Thyroid gland (tissue), 4 donors: ENCODE measurements around the gene LPCAT1.

ENCODE experiments used
- POLR2A ChIP-seq, 2 donors: fragments of 450-650 bp; IDR thresholded peaks; one replicate each; pipeline ENCODE4 v1.6.1; 2017; ENCODE audit warnings: antibody characterized with exemption in 2 of 2, mild to moderate bottlenecking in 2 of 2, moderate library complexity in 1 of 2
- TF ChIP-seq, protein P1 (sequence below), 6 experiments: fragments of 200-600 bp in 3 of 6; fragments of 450-650 bp in 3 of 6; sonication (generic) in 3 of 6; IDR thresholded peaks; one replicate each; pipeline ENCODE4 v1.5.1; 2016 to 2019; ENCODE audit warnings: antibody characterized with exemption in 6 of 6, mild to moderate bottlenecking in 2 of 6, inconsistent platforms in 1 of 6, moderate library complexity in 1 of 6

DNA sequence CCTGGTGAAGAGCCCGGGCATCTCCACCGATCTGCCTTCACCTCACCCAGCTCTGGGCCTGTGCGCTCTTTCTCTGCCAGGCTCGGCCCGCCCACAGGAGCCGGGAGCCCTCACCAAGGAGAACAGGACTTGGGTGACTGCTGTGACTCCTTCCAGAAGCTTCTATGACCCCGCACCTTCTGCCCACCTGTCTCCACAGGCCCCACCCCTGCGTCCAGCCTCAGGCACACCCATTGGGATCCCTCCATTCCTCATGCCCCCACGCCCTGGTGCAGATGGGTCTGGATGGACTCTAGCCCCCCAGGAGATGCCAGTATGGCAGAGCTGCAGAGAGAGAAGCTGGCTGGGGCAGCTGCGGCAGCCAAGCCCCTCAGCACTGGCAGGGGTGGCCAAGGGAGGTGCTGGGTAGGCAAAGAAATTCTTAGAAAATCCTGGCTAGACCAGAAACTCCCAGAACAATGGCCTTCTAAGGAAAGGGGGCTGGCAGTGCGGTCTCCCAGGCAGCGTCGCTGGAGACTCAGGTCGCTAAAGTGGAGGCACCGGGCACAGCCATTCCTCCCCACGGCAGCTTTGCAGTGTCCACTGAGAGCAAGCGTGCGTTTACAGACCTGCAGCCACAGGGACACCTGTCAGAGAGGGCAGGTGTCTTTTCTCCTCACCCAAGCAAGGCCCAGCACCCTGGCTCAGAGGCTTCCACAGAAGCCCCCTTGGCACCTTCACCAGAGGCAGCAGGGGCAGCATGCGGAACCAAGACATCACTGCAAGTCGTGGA is 17.3 kb downstream of the LPCAT1 start:
- TF ChIP-seq, protein P1, sequence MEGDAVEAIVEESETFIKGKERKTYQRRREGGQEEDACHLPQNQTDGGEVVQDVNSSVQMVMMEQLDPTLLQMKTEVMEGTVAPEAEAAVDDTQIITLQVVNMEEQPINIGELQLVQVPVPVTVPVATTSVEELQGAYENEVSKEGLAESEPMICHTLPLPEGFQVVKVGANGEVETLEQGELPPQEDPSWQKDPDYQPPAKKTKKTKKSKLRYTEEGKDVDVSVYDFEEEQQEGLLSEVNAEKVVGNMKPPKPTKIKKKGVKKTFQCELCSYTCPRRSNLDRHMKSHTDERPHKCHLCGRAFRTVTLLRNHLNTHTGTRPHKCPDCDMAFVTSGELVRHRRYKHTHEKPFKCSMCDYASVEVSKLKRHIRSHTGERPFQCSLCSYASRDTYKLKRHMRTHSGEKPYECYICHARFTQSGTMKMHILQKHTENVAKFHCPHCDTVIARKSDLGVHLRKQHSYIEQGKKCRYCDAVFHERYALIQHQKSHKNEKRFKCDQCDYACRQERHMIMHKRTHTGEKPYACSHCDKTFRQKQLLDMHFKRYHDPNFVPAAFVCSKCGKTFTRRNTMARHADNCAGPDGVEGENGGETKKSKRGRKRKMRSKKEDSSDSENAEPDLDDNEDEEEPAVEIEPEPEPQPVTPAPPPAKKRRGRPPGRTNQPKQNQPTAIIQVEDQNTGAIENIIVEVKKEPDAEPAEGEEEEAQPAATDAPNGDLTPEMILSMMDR (IDR thresholded peaks at IDR 0.05), result no peak
- no peak for TF ChIP-seq POLR2A (IDR thresholded peaks at IDR 0.05)
